VCaP (cell line): ENCODE data around the gene GTF2H4.
A peak's percentile ranks its signal among the peaks of the same experiment; 100 is the strongest.
"Not testable (repeated sequence)": the region's sequence is repeated elsewhere in the genome, so short reads cannot be mapped to it uniquely, and the experiment has no call there.

Experiments used
- H3K27ac ChIP-seq: fragments of 450-650 bp; 2 replicates; pipeline ENCODE4 v1.5.1; 2017
- TF ChIP-seq, protein P1 (sequence below): fragments of 450-650 bp; conservative IDR thresholded peaks from 2 replicates; pipeline ENCODE4 v1.5.1; 2017; ENCODE audit warnings: mild to moderate bottlenecking, moderate library complexity

GTF2H4 gene

GRCh38 chr6:30903236-30903635, 4.8 kb upstream of the GTF2H4 start:
- no peak overlapping the region for H3K27ac ChIP-seq
- TF ChIP-seq, protein P1, sequence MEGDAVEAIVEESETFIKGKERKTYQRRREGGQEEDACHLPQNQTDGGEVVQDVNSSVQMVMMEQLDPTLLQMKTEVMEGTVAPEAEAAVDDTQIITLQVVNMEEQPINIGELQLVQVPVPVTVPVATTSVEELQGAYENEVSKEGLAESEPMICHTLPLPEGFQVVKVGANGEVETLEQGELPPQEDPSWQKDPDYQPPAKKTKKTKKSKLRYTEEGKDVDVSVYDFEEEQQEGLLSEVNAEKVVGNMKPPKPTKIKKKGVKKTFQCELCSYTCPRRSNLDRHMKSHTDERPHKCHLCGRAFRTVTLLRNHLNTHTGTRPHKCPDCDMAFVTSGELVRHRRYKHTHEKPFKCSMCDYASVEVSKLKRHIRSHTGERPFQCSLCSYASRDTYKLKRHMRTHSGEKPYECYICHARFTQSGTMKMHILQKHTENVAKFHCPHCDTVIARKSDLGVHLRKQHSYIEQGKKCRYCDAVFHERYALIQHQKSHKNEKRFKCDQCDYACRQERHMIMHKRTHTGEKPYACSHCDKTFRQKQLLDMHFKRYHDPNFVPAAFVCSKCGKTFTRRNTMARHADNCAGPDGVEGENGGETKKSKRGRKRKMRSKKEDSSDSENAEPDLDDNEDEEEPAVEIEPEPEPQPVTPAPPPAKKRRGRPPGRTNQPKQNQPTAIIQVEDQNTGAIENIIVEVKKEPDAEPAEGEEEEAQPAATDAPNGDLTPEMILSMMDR = no peak

- H3K27ac ChIP-seq = peak overlapping the region; percentile 71; the same call in 1 of the 2 replicates
Measured at GRCh38 chr6:30907290-30907757, 683 bp upstream of the GTF2H4 start.

- H3K27ac ChIP-seq = peak overlapping the region; percentile 71; the same call in 1 of the 2 replicates
- TF ChIP-seq, protein P1 = no peak
Measured at GRCh38 chr6:30908700-30909099, 693 bp downstream of the GTF2H4 start.

DNA sequence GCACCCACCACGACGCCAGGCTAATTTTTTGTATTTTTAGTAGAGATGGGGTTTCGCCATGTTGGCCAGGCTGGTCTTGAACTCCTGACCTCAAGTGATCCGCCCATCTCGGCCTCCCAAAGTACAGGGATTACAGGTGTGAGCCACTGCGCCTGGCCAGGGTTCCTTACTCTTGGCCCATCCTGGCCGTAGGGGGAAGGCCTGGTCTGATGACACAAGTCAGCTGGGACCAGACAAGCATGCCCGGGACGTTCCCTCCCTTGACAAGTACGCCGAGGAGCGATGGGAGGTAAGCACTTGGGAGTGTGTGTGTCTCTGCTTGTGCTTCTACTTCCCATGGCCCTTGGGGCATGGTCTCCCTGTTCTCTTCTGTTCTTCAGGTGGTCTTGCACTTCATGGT, 2.5 kb downstream of the GTF2H4 start:
- H3K27ac ChIP-seq = not testable (repeated sequence)

GRCh38 chr6:30912746-30913520, 4.9 kb downstream of the GTF2H4 start:
- peak overlapping the region; percentile 86 for H3K27ac ChIP-seq
- TF ChIP-seq, protein P1 = no peak

- peak overlapping the region; percentile 86 for H3K27ac ChIP-seq
- TF ChIP-seq, protein P1 = no peak
Measured at GRCh38 chr6:30913721-30914075, 5.7 kb downstream of the GTF2H4 start.

GRCh38 chr6:30914076-30914853, 6.3 kb downstream of the GTF2H4 start, which contains the start of gene VARS2:
Gene VARS2 (plus strand): TSS chr6:30914238. CDS start chr6:30914837, 599 bp downstream.
- H3K27ac ChIP-seq = peak within 1 kb of the TSS; percentile 86
- TF ChIP-seq, protein P1 = peak; percentile 68

- TF ChIP-seq, protein P1 = no peak
- peak overlapping the region; percentile 86 for H3K27ac ChIP-seq
Measured at GRCh38 chr6:30914854-30915590, 7.0 kb downstream of the GTF2H4 start.
